Measurements from ENCODE around the gene AURKAIP1. TPM values are rescaled to one million over a fixed set of nuclear protein-coding genes. Genes with fewer than 3 reads are reported as not detected.

AURKAIP1 gene
- polyA plus RNA-seq, 1 donor from 2014 or later, result 104 TPM

- H4K20me1 ChIP-seq (ENCODE audit: insufficient read depth), result no peaks in the 10 kb centered on the region
- H3K9ac ChIP-seq (ENCODE audit: low read length), result no peak overlapping the region
- H3K9me3 ChIP-seq (ENCODE audit: low read length), result no peaks in the 10 kb centered on the region
- H3F3A ChIP-seq (ENCODE audit: insufficient read depth, low read length, poor library complexity, severe bottlenecking), result no peaks in the 10 kb centered on the region
- H3K36me3 ChIP-seq (ENCODE audit: insufficient read depth, low read length), result no peaks in the 10 kb centered on the region
- peaks cover 25% of the 10 kb centered on the region for H3K79me2 ChIP-seq (replicated peaks; ENCODE audit: insufficient read depth, low read length)
- no peak overlapping the region for H2AFZ ChIP-seq (ENCODE audit: low read depth, low read length)
- no peaks in the 10 kb centered on the region for H3K9me2 ChIP-seq (ENCODE audit: insufficient read depth, low read length)
- TF ChIP-seq TAF1 (IDR thresholded peaks at IDR 0.05; ENCODE audit: low read depth), result no peak
- TF ChIP-seq RAD21 (conservative IDR thresholded peaks at IDR 0.05), result no peak
- no peak for TF ChIP-seq POLR2AphosphoS5 (IDR thresholded peaks at IDR 0.05)
- TF ChIP-seq REST (IDR thresholded peaks at IDR 0.05; ENCODE audit: borderline replicate concordance), result no peak
- no peak for TF ChIP-seq MXI1 (conservative IDR thresholded peaks at IDR 0.05; ENCODE audit: poor library complexity, severe bottlenecking)
- TF ChIP-seq EZH2 (IDR thresholded peaks at IDR 0.05; ENCODE audit: borderline replicate concordance, insufficient read depth, low read length, poor library complexity, severe bottlenecking), result no peak
- H3K4me2 ChIP-seq (ENCODE audit: low read length), result no peak overlapping the region
- H3K4me3 ChIP-seq (ENCODE audit: low read length), result no peak overlapping the region
- no peaks in the 10 kb centered on the region for H3K27me3 ChIP-seq (ENCODE audit: insufficient read depth, low read depth, low read length)
- no peak overlapping the region for H3K27ac ChIP-seq (ENCODE audit: low read length)
These were observed 19.1 kb upstream of the AURKAIP1 start for GRCh38 chr1:1394116-1394515.

GRCh38 chr1:1393428-1393827, 18.4 kb upstream of the AURKAIP1 start:
- Histone ChIP-seq H3K9ac (ENCODE audit: low read length) (no peak overlapping the region), H3K4me2 (ENCODE audit: low read length) (no peak overlapping the region), H3K4me3 (ENCODE audit: low read length) (no peak overlapping the region), H3F3A (ENCODE audit: insufficient read depth, low read length, poor library complexity, severe bottlenecking) (no peaks in the 10 kb centered on the region), H3K27me3 (ENCODE audit: insufficient read depth, low read depth, low read length) (no peaks in the 10 kb centered on the region), H3K36me3 (ENCODE audit: insufficient read depth, low read length) (no peaks in the 10 kb centered on the region), H2AFZ (ENCODE audit: low read depth, low read length) (no peak overlapping the region), H3K79me2 (replicated peaks; ENCODE audit: insufficient read depth, low read length) (peaks cover 19% of the 10 kb centered on the region), H3K9me2 (ENCODE audit: insufficient read depth, low read length) (no peaks in the 10 kb centered on the region), H3K9me3 (ENCODE audit: low read length) (no peaks in the 10 kb centered on the region), H3K27ac (ENCODE audit: low read length) (no peak overlapping the region), H4K20me1 (ENCODE audit: insufficient read depth) (no peaks in the 10 kb centered on the region)
- TF ChIP-seq CTCF (IDR thresholded peaks at IDR 0.05; ENCODE audit: poor library complexity, severe bottlenecking), result no peak
- no peak for TF ChIP-seq EP300 (conservative IDR thresholded peaks at IDR 0.05; ENCODE audit: poor library complexity, severe bottlenecking)
- TF ChIP-seq REST (IDR thresholded peaks at IDR 0.05; ENCODE audit: borderline replicate concordance), result no peak
- TF ChIP-seq RAD21 (conservative IDR thresholded peaks at IDR 0.05), result no peak
- no peak for TF ChIP-seq POLR2AphosphoS5 (IDR thresholded peaks at IDR 0.05)
- TF ChIP-seq TAF1 (IDR thresholded peaks at IDR 0.05; ENCODE audit: low read depth), result no peak
- no peak for TF ChIP-seq EZH2 (IDR thresholded peaks at IDR 0.05; ENCODE audit: borderline replicate concordance, insufficient read depth, low read length, poor library complexity, severe bottlenecking)
- TF ChIP-seq MXI1 (conservative IDR thresholded peaks at IDR 0.05; ENCODE audit: poor library complexity, severe bottlenecking), result no peak
- TF ChIP-seq SMC3 (conservative IDR thresholded peaks at IDR 0.05; ENCODE audit: poor library complexity), result no peak

Data from neural cell (in vitro differentiated cells).